GM19043 (cell line): ENCODE results near the gene NUPR1.
"Not testable (repeated sequence)": the region's sequence is repeated elsewhere in the genome, so short reads cannot be mapped to it uniquely, and the experiment has no call there.

Source experiments
- ATAC-seq: cut with Tn5 transposase; IDR thresholded peaks from one replicate; pipeline ENCODE4 v1.9.1; 2021; ENCODE audit warnings: low read depth; ENCODE audit not compliant: unreplicated experiment

The NUPR1 gene

GRCh38 chr16:28555561-28555960 lies 16.8 kb upstream of the NUPR1 start:
- no peak for ATAC-seq

GRCh38 chr16:28554634-28555423 lies 16.1 kb upstream of the NUPR1 start:
- no peak for ATAC-seq

GRCh38 chr16:28553776-28554633 lies 15.2 kb upstream of the NUPR1 start, which contains the start of gene SGF29:
TSS of gene SGF29 (plus strand) at chr16:28553920. CDS start at chr16:28581070, 27,150 bp downstream.
- peak; percentile 70 for ATAC-seq

GRCh38 chr16:28549301-28549899 lies 10.6 kb upstream of the NUPR1 start:
- no peak for ATAC-seq

- ATAC-seq: no peak
Measured at GRCh38 chr16:28548306-28548802, 9.6 kb upstream of the NUPR1 start.

GRCh38 chr16:28546626-28547025 lies 7.9 kb upstream of the NUPR1 start:
- no peak for ATAC-seq

GRCh38 chr16:28545964-28546363 lies 7.2 kb upstream of the NUPR1 start:
- not testable (repeated sequence) for ATAC-seq

- no peak for ATAC-seq
Measured at GRCh38 chr16:28544998-28545397, 6.2 kb upstream of the NUPR1 start.

GRCh38 chr16:28543072-28543471 lies 4.3 kb upstream of the NUPR1 start:
- no peak for ATAC-seq

GRCh38 chr16:28542646-28543045 lies 3.9 kb upstream of the NUPR1 start:
- no peak for ATAC-seq

GRCh38 chr16:28540346-28540745 lies 1.6 kb upstream of the NUPR1 start:
- ATAC-seq: no peak

- ATAC-seq: no peak
Measured at GRCh38 chr16:28537964-28538732, 626 bp downstream of the NUPR1 start.

- no peak for ATAC-seq
Measured at GRCh38 chr16:28537076-28537475, 1.7 kb downstream of the NUPR1 start.

- no peak for ATAC-seq
Measured at GRCh38 chr16:28534542-28535373, 4.0 kb downstream of the NUPR1 start.

- no peak for ATAC-seq
Measured at GRCh38 chr16:28532940-28533647, 5.7 kb downstream of the NUPR1 start.

- ATAC-seq: no peak
Measured at GRCh38 chr16:28531777-28532744, 6.7 kb downstream of the NUPR1 start.

GRCh38 chr16:28529124-28529523 lies 9.7 kb downstream of the NUPR1 start:
- ATAC-seq: no peak

- no peak for ATAC-seq
Measured at GRCh38 chr16:28528463-28528867, 10.3 kb downstream of the NUPR1 start.
